SK-N-MC (cell line): ENCODE results near the gene ZFYVE21.

Experiments
- DNase-seq: peaks from one replicate; pipeline ENCODE4 v3.0.0-alpha.2; 2011; ENCODE audit warnings: low read depth, low spot score
- H3K27ac ChIP-seq: fragments of 200-600 bp; sonication (generic); 2 replicates; pipeline ENCODE4 v1.5.1; 2016; ENCODE audit warnings: mixed run types
- H3K36me3 ChIP-seq: fragments of 200-600 bp; sonication (generic); 2 replicates; pipeline ENCODE4 v1.6.1; 2017; ENCODE audit warnings: antibody characterized with exemption, low read length, mixed read lengths; ENCODE audit not compliant: insufficient read depth
- H3K4me3 ChIP-seq: fragments of 200-600 bp; sonication (generic); 2 replicates; pipeline ENCODE4 v1.5.1; 2016
- H3K9ac ChIP-seq: fragments of 200-600 bp; sonication (generic); 2 replicates; pipeline ENCODE4 v1.8.0; 2017; ENCODE audit warnings: mixed run types, mixed read lengths; ENCODE audit not compliant: insufficient read length
- H3K9me3 ChIP-seq: fragments of 200-600 bp; sonication (generic); 2 replicates; pipeline ENCODE4 v1.6.1; 2017; ENCODE audit warnings: low read depth, mild to moderate bottlenecking, antibody characterized with exemption, low read length, moderate library complexity, mixed read lengths
- EZH2 ChIP-seq: fragments of 200-600 bp; sonication (generic); IDR thresholded peaks from one replicate; pipeline ENCODE4 v1.6.1; 2017; ENCODE audit warnings: antibody characterized with exemption
- FOXP2 ChIP-seq: optimal IDR thresholded peaks from 2 replicates; pipeline ENCODE3; 2011; ENCODE audit warnings: mild to moderate bottlenecking, moderate library complexity; ENCODE audit not compliant: insufficient read depth; ENCODE audit errors: extremely low read length, control extremely low read depth
- POLR2AphosphoS5 ChIP-seq: IDR thresholded peaks from 2 replicates; pipeline ENCODE4 v1.6.1; 2012; ENCODE audit warnings: mild to moderate bottlenecking, low read depth, low read length, borderline replicate concordance

Gene ZFYVE21

GRCh38 chr14:103707329-103708263, 8.0 kb upstream of the ZFYVE21 start:
- H3K4me3 ChIP-seq = no peak overlapping the region
- H3K27ac ChIP-seq = peak overlapping the region; percentile 60; the same call in 1 of the 2 replicates
- peaks cover 52% of the 10 kb centered on the region for H3K36me3 ChIP-seq
- TF ChIP-seq EZH2 (no peak), POLR2AphosphoS5 (peak; percentile 7; the same call in 1 of the 2 replicates), FOXP2 (no peak)
- H3K9me3 ChIP-seq = no peaks in the 10 kb centered on the region
- no peak for DNase-seq
- H3K9ac ChIP-seq = no peak overlapping the region

GRCh38 chr14:103708750-103709187, 6.8 kb upstream of the ZFYVE21 start:
- Histone ChIP-seq H3K9ac (no peak overlapping the region), H3K27ac (no peak overlapping the region), H3K4me3 (no peak overlapping the region), H3K36me3 (peaks cover 51% of the 10 kb centered on the region), H3K9me3 (no peaks in the 10 kb centered on the region)
- no peak for DNase-seq
- TF ChIP-seq EZH2 = no peak
- TF ChIP-seq FOXP2 = no peak
- TF ChIP-seq POLR2AphosphoS5 = no peak

DNA sequence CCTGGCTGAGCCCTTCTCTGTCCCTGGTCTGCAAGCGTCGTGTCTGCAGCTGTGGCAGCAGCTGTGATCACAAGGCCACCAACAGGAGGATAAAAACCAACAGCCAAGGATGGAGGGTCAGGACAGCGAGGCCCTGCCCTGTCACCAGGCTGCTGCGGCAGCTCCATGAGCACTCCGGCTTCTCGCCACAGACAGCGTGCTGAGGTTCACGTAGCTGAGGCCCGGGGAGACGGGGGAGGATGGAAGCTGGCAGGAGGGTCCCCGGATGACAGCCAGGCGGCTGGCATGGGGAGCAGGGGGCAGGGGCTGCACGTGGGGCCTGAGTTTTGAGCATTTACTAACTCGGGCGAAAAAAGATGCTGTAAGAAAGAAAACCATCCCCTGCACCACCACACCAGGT, 5.8 kb upstream of the ZFYVE21 start:
- Histone ChIP-seq H3K36me3 (peaks cover 45% of the 10 kb centered on the region), H3K27ac (no peak overlapping the region), H3K9me3 (no peaks in the 10 kb centered on the region), H3K9ac (no peak overlapping the region), H3K4me3 (no peak overlapping the region)
- TF ChIP-seq EZH2 = no peak
- no peak for TF ChIP-seq POLR2AphosphoS5
- TF ChIP-seq FOXP2 = no peak
- no peak for DNase-seq

DNA sequence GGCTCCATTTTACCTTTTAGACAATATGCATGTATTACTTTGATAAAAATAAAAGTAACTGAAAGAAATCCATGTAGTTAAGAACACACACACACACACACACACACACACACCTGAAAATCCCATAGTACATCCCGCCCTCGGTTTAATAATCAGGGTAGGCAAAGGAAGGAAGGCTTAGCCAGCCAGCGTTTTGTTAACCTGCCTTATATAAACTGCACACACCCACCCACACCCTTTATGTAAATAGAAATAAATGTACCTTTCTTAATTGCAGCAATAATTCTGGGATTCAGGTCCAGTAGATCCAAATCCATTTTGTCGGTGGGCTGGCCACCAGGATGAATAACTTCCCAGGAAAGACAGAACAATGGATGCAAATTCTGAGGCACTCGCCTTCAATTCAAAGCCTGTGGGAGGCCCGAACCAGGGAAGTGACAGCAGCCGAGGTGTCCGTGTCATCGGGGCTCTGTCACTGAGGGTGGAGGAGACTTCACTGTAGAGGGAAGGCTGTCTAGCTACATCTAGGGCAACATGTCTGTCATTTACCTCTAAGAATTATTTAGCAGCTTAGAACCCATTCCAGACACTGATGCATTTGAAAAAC, 4.7 kb upstream of the ZFYVE21 start:
- no peak overlapping the region for H3K4me3 ChIP-seq
- H3K9me3 ChIP-seq = no peaks in the 10 kb centered on the region
- no peak for TF ChIP-seq FOXP2
- no peak for TF ChIP-seq EZH2
- no peak for TF ChIP-seq POLR2AphosphoS5
- peaks cover 34% of the 10 kb centered on the region; the same call in 1 of the 2 replicates for H3K36me3 ChIP-seq
- DNase-seq = no peak
- H3K9ac ChIP-seq = no peak overlapping the region
- H3K27ac ChIP-seq = peak overlapping the region; percentile 49; the same call in 1 of the 2 replicates

DNA sequence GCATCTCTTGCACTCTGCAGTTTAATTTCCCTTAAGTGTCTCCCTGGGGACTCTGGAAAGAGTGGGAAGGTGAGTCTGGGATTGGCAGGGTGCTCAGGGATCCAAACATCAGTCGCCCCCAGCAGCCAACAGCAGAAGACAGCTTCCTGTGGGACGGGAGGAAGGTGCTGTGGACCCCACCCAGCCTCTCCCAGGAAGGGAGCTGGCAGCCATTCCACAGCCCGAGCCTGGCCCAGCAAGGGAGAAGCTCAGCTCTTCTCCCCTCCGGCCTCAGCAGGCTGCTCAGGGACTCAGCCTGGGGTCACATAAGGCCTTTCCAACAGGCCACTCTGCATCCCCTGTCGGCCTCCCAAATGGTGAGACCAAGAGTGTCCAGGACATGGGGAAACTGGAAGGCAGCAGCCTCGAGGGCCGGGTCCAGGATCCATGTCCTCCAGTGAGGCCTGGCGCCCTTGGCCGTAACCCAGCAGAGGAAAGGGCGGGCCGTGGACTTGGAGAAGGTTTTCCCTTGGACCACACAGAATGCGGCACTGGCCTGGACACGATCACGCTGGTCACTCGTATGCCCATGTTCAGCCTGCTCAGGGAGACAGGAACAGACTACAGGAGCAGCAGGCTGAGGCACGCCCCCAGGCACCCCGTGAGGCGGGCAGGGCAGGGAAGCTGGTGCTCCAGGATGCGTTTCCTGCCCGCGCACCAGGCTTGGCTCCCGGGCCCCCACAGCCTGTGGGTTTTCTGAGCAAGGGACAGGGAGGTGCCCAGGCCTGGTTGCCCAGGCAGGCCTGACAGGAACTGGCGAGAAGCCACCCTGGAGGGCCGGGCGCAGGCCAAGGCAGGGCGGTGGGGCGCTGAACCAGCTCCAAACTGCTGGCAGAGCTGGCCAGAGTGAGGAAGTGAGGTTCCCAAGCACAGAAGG, 3.8 kb upstream of the ZFYVE21 start:
- Histone ChIP-seq H3K9ac (no peak overlapping the region), H3K4me3 (no peak overlapping the region), H3K36me3 (peaks cover 25% of the 10 kb centered on the region; the same call in 1 of the 2 replicates), H3K9me3 (no peaks in the 10 kb centered on the region), H3K27ac (peak overlapping the region; percentile 57; the same call in 1 of the 2 replicates)
- TF ChIP-seq POLR2AphosphoS5 (peak; percentile 38), EZH2 (no peak)
- DNase-seq = no peak

GRCh38 chr14:103712633-103713247, 2.9 kb upstream of the ZFYVE21 start:
- no peak overlapping the region for H3K9ac ChIP-seq
- TF ChIP-seq FOXP2 (no peak), POLR2AphosphoS5 (no peak), EZH2 (no peak)
- H3K27ac ChIP-seq = 0 out of 2 replicates have a peak overlapping the region, but pooled peaks have one; percentile 31
- H3K4me3 ChIP-seq = no peak overlapping the region
- H3K9me3 ChIP-seq = no peaks in the 10 kb centered on the region
- H3K36me3 ChIP-seq = peaks cover 22% of the 10 kb centered on the region; the same call in 1 of the 2 replicates
- no peak for DNase-seq

DNA sequence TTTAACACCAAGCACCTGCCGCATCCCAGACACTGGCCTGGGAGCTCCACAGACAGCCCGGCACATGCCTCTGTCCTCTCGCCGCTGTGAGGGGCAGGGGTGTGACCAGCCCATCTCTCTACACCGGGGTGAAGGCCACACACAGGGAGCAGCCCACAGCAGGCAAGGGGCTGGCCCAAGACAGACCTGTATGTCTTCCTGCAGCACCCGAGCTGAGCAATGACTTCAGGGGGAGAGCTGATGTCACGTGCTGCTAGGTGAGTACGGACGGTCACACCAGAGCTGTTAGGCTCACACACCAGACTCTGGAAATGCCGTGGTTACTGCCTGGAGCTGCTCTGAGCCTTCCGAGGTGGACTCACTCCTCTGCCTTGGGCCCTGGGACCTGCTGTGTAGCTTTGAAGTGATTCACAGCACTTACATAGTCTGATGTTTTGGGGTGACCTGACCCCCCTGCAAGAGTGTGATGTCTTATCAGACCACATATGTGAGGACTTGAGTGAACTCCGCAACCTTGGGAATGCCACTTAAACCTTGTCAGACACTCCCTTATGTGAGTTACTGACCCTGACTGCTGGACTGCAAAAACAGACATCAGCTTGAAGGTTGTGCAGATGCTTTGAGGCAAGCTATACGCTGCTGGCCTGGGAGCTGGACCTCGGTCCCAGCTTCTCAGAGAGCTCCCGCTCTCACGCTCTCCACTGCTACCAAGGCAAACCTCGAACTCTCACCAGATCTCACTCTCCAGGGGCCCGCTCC, 2.1 kb upstream of the ZFYVE21 start:
- H3K9me3 ChIP-seq = no peaks in the 10 kb centered on the region
- peak overlapping the region; percentile 96 for H3K9ac ChIP-seq
- no peak for DNase-seq
- no peak for TF ChIP-seq EZH2
- peak; percentile 24; the same call in 1 of the 2 replicates for TF ChIP-seq POLR2AphosphoS5
- peak overlapping the region; percentile 31; the same call in 1 of the 2 replicates for H3K27ac ChIP-seq
- H3K4me3 ChIP-seq = peak overlapping the region; percentile 90
- peaks cover 15% of the 10 kb centered on the region; the same call in 1 of the 2 replicates for H3K36me3 ChIP-seq
